Testis (tissue), 2 donors: ENCODE results near the gene DDX50.

Source experiments
- POLR2A ChIP-seq: fragments of 450-650 bp; IDR thresholded peaks from one replicate; pipeline ENCODE4 v1.6.1; 2017; ENCODE audit warnings: antibody characterized with exemption, mild to moderate bottlenecking, moderate library complexity
- TF ChIP-seq, protein P1 (sequence below), 3 experiments: fragments of 450-650 bp in 2 of 3; fragments of 200-600 bp in 1 of 3; sonication (generic) in 1 of 3; IDR thresholded peaks; one replicate each; pipeline ENCODE4 v1.5.1; 2016 to 2019; ENCODE audit warnings: antibody characterized with exemption in 3 of 3, mild to moderate bottlenecking in 2 of 3, moderate library complexity in 1 of 3

GRCh38 chr10:68880181-68880580 is 20.9 kb upstream of the DDX50 start:
- no peak for TF ChIP-seq POLR2A
- TF ChIP-seq, protein P1, sequence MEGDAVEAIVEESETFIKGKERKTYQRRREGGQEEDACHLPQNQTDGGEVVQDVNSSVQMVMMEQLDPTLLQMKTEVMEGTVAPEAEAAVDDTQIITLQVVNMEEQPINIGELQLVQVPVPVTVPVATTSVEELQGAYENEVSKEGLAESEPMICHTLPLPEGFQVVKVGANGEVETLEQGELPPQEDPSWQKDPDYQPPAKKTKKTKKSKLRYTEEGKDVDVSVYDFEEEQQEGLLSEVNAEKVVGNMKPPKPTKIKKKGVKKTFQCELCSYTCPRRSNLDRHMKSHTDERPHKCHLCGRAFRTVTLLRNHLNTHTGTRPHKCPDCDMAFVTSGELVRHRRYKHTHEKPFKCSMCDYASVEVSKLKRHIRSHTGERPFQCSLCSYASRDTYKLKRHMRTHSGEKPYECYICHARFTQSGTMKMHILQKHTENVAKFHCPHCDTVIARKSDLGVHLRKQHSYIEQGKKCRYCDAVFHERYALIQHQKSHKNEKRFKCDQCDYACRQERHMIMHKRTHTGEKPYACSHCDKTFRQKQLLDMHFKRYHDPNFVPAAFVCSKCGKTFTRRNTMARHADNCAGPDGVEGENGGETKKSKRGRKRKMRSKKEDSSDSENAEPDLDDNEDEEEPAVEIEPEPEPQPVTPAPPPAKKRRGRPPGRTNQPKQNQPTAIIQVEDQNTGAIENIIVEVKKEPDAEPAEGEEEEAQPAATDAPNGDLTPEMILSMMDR (IDR thresholded peaks at IDR 0.05), result no peak
